Trophoblast cell (in vitro differentiated cells and primary cell): Measurements from ENCODE around the gene ENO1.

Experiments
- DNase-seq, 2 donors: peaks; one replicate each; pipeline ENCODE4 v3.0.0-alpha.2; 2016
- H2AFZ ChIP-seq: 2 replicates; pipeline ENCODE4 v1.6.1; 2013; ENCODE audit warnings: low read length, moderate library complexity, mild to moderate bottlenecking; ENCODE audit not compliant: insufficient read depth, poor library complexity
- H2AK5ac ChIP-seq: 2 replicates; pipeline ENCODE4 v1.6.1; 2013; ENCODE audit warnings: mild to moderate bottlenecking, low read length
- H2BK120ac ChIP-seq: 2 replicates; pipeline ENCODE4 v1.6.1; 2013; ENCODE audit warnings: low read length, mild to moderate bottlenecking, moderate library complexity; ENCODE audit not compliant: insufficient read depth, poor library complexity
- H2BK12ac ChIP-seq: 2 replicates; pipeline ENCODE4 v1.6.1; 2013; ENCODE audit warnings: mild to moderate bottlenecking, low read length, moderate library complexity
- H2BK5ac ChIP-seq: 2 replicates; pipeline ENCODE4 v1.6.1; 2013; ENCODE audit warnings: low read length, low read depth, moderate library complexity, mild to moderate bottlenecking; ENCODE audit not compliant: poor library complexity
- H3K14ac ChIP-seq: 2 replicates; pipeline ENCODE4 v1.6.1; 2013; ENCODE audit warnings: mild to moderate bottlenecking, low read length
- H3K18ac ChIP-seq: 2 replicates; pipeline ENCODE4 v1.6.1; 2013; ENCODE audit warnings: mild to moderate bottlenecking, low read length
- H3K23ac ChIP-seq: 2 replicates; pipeline ENCODE4 v1.6.1; 2013; ENCODE audit warnings: low read length
- H3K27ac ChIP-seq: 2 replicates; pipeline ENCODE4 v1.5.1; 2013; ENCODE audit warnings: low read depth, mild to moderate bottlenecking, inconsistent platforms, low read length, moderate library complexity
- H3K27me3 ChIP-seq: 2 replicates; pipeline ENCODE4 v1.6.1; 2013; ENCODE audit warnings: inconsistent platforms, mild to moderate bottlenecking, low read length, moderate library complexity; ENCODE audit not compliant: insufficient read depth
- H3K36me3 ChIP-seq, 2 experiments: 1 replicate in 1 of 2; 2 replicates in 1 of 2; pipeline ENCODE4 v1.6.1; 2013; ENCODE audit warnings: low read length in 2 of 2, mild to moderate bottlenecking in 2 of 2, moderate library complexity in 1 of 2; ENCODE audit not compliant: insufficient read depth in 2 of 2, control insufficient read depth in 1 of 2
- H3K4ac ChIP-seq: 2 replicates; pipeline ENCODE4 v1.6.1; 2013; ENCODE audit warnings: low read depth, mild to moderate bottlenecking, low read length, moderate library complexity
- H3K4me1 ChIP-seq, 2 experiments: 1 replicate in 1 of 2; 2 replicates in 1 of 2; pipeline ENCODE4 v1.6.1; 2013; ENCODE audit warnings: low read length in 2 of 2, mild to moderate bottlenecking in 2 of 2, moderate library complexity in 1 of 2; ENCODE audit not compliant: insufficient read depth in 2 of 2, control insufficient read depth in 1 of 2
- H3K4me2 ChIP-seq: 2 replicates; pipeline ENCODE4 v1.6.1; 2013; ENCODE audit warnings: inconsistent platforms, mild to moderate bottlenecking, low read length, moderate library complexity
- H3K4me3 ChIP-seq: 2 replicates; pipeline ENCODE4 v1.5.1; 2013; ENCODE audit warnings: mild to moderate bottlenecking, low read depth, low read length, inconsistent platforms
- H3K79me1 ChIP-seq: one replicate; pipeline ENCODE4 v1.6.1; 2013; ENCODE audit warnings: low read length
- H3K79me2 ChIP-seq: 2 replicates; pipeline ENCODE4 v1.6.1; 2013; ENCODE audit warnings: low read length, mild to moderate bottlenecking; ENCODE audit not compliant: control insufficient read depth, insufficient read depth, poor library complexity
- H3K9ac ChIP-seq: 2 replicates; pipeline ENCODE4 v1.6.1; 2013; ENCODE audit warnings: mild to moderate bottlenecking, low read length
- H3K9me3 ChIP-seq: 2 replicates; pipeline ENCODE4 v1.6.1; 2013; ENCODE audit warnings: low read depth, mild to moderate bottlenecking, control low read depth, inconsistent platforms, low read length; ENCODE audit not compliant: insufficient read depth
- H4K12ac ChIP-seq: 2 replicates; pipeline ENCODE4 v1.6.1; 2013; ENCODE audit warnings: low read depth, mild to moderate bottlenecking, low read length, moderate library complexity
- H4K8ac ChIP-seq: 2 replicates; pipeline ENCODE4 v1.6.1; 2013; ENCODE audit warnings: low read depth, mild to moderate bottlenecking, low read length, moderate library complexity
- H4K91ac ChIP-seq: one replicate; pipeline ENCODE4 v1.6.1; 2013; ENCODE audit warnings: low read depth, mild to moderate bottlenecking, low read length, moderate library complexity
- WGBS: extraction: QIAGEN DNeasy Blood & Tissue Kit; methylation state at CpG from one replicate; pipeline ENCODE4 v1.1.7; 2013; ENCODE audit warnings: missing lambda C conversion rate; ENCODE audit not compliant: insufficient read length, insufficient coverage; ENCODE audit errors: extremely low coverage; 5-methylcytosine and 5-hydroxymethylcytosine counted together

ENO1 gene

DNA sequence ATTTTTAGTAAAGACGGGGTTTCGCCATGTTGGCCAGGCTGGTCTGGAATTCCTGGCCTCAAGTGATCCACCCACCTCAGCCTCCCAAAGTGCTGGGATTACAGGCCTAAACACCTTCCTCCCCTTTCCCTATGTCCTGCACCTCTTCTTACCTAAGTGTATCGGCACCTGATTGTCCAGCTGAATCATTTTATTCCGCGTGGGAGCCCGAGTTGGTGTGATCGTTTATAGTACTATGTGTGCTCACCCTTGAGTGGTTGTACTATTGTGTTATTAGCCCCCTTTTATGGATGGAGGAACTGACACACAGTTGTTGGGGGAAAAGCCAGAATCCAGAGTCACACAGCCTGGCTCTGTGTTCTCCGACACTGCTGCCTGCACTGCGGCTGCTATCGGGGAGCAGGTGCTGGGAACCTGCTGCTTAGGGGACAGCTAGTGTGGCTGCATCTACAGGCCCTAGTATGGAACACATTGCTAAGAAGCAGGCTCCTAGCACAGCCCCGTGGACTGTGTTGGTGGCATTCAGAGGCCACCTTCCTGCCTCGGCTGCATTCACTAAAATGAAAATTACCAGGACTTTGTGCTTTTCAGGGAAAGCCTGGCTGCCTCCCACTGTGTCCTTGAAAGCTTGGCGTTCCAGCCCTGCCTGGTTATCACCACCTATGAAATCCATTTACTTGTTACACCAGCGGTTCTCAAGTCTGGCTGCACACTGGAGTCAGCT, 21.6 kb downstream of the ENO1 start:
- H3K23ac ChIP-seq: no peak overlapping the region
- peaks cover 13 to 15% of the 10 kb centered on the region in 2 experiments for H3K4me1 ChIP-seq
- no peak overlapping the region for H4K91ac ChIP-seq
- H3K4me3 ChIP-seq: no peak overlapping the region
- peaks cover 1% of the 10 kb centered on the region for H3K79me2 ChIP-seq
- no CpG with 5 or more reads among the region's 14 CpGs for WGBS
- no peak overlapping the region for H2BK120ac ChIP-seq
- no peak overlapping the region for H3K4ac ChIP-seq
- H2BK12ac ChIP-seq: peak overlapping the region; percentile 63
- peak overlapping the region; percentile 21 for H2AK5ac ChIP-seq
- DNase-seq: no peak
- H3K18ac ChIP-seq: no peak overlapping the region
- no peak overlapping the region for H4K12ac ChIP-seq
- no peaks in the 10 kb centered on the region for H3K27me3 ChIP-seq
- H2BK5ac ChIP-seq: peak overlapping the region; percentile 43
- H3K36me3 ChIP-seq: peaks cover 32 to 35% of the 10 kb centered on the region in 2 experiments
- H2AFZ ChIP-seq: no peak overlapping the region
- no peak overlapping the region for H3K14ac ChIP-seq
- peaks cover 5% of the 10 kb centered on the region for H3K79me1 ChIP-seq
- H3K4me2 ChIP-seq: no peak overlapping the region
- H3K9ac ChIP-seq: no peak overlapping the region
- H4K8ac ChIP-seq: no peak overlapping the region
- H3K27ac ChIP-seq: peak overlapping the region; percentile 83
- peaks cover 1% of the 10 kb centered on the region for H3K9me3 ChIP-seq

DNA sequence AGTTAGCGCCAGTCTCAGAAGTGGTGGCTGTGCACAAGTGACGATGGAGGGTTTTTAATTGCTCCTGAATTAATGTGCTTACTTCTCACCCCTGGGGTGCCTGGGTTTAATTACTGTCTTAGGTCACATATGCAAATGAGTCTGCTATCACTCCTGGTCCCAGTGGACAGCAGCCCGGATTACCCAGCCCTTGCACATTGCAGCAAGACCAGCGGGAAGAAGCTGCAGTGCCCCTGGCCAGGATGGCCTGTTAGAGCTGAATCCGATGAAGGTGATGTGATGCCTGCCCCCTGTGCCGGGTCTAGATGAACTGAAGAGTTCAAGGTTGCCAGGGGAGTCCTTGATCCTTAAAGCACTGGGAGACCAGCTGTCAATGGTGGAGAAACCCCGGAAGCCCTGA, 24.2 kb downstream of the ENO1 start:
- Histone ChIP-seq H3K14ac (no peak overlapping the region), H3K18ac (no peak overlapping the region), H3K4ac (no peak overlapping the region), H2BK120ac (no peak overlapping the region), H3K79me2 (peaks cover 1% of the 10 kb centered on the region), H4K12ac (no peak overlapping the region), H2BK12ac (no peak overlapping the region), H3K27ac (no peak overlapping the region), H3K4me3 (no peak overlapping the region), H3K4me2 (no peak overlapping the region), H4K8ac (no peak overlapping the region), H3K4me1 (peaks cover 11 to 14% of the 10 kb centered on the region in 2 experiments), H3K9me3 (peaks cover 1% of the 10 kb centered on the region), H3K36me3 (peaks cover 12% of the 10 kb centered on the region in 2 experiments), H2AFZ (no peak overlapping the region), H2BK5ac (no peak overlapping the region), H4K91ac (no peak overlapping the region), H2AK5ac (no peak overlapping the region), H3K23ac (no peak overlapping the region), H3K79me1 (peaks cover 5% of the 10 kb centered on the region), H3K9ac (no peak overlapping the region), H3K27me3 (no peaks in the 10 kb centered on the region)
- DNase-seq: no peak
- no CpG with 5 or more reads among the region's 7 CpGs for WGBS

DNA sequence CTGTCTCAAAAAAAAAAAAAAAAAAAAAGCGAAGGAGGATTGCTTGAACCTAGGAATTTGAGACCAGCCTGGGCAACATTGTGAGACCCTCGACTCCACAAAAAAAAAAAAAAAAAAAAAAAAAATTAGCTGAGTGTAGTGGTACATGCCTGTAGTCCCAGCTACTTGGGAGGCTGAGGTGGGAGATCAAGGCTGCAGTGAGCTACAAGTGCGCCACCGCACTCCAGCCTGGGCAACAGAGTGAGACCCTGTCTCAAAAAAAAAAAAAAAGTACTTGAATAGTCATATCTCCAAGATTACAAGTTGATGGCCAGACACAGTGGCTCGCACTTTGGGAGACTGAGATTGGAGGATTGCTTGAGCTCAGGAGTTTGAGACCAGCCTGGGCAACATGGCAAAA, 27.4 kb downstream of the ENO1 start:
- DNase-seq: no peak
- Histone ChIP-seq H3K79me2 (no peaks in the 10 kb centered on the region), H3K4ac (no peak overlapping the region), H3K4me1 (no peaks in the 10 kb centered on the region), H2AFZ (no peak overlapping the region), H3K4me3 (no peak overlapping the region), H3K79me1 (no peaks in the 10 kb centered on the region), H3K27ac (no peak overlapping the region), H4K8ac (no peak overlapping the region), H3K36me3 (no peaks in the 10 kb centered on the region), H2BK120ac (no peak overlapping the region), H3K14ac (no peak overlapping the region), H3K9ac (no peak overlapping the region), H2BK5ac (no peak overlapping the region), H3K18ac (no peak overlapping the region), H3K9me3 (peaks cover 1% of the 10 kb centered on the region), H3K23ac (no peak overlapping the region), H4K91ac (no peak overlapping the region), H2AK5ac (no peak overlapping the region), H3K27me3 (no peaks in the 10 kb centered on the region), H3K4me2 (no peak overlapping the region), H2BK12ac (no peak overlapping the region), H4K12ac (no peak overlapping the region)
- no CpG with 5 or more reads among the region's 5 CpGs for WGBS

DNA sequence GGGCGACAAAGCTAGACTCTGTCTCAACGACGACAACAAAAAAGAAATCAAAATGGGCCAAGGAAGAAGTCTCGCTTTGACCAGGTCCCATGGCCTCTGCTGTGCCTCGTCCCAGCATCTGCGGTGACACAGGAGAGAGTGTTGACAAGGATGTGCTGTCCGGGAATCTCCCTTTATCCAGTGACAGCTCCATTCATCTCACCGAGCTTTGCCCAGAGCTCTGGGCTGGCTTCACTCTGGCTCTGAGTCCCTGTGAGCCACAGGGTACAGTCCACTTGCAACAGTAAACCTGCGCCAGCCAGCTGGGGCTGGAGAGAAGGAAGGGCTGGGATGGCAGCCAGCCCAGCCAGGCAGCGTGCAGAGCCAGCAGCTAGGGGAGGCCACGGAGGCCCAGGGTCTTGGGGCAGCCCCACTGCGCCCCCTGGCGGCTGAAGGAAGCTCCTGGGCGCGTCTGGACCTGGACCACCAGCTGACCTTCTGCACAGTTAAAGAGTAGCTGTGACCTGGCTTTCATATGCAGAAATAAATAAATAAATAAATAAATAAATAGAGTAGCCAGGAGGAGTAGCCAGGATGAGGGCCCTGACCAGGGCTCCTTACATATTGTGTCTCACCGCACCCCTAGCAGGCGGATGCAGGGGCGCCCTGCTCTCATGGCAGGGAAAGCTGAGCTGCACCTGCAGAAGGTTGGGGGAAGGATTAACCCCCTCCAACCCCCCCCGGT, 29.7 kb downstream of the ENO1 start:
- no peaks in the 10 kb centered on the region for H3K36me3 ChIP-seq
- DNase-seq: peak; percentile 77 to 85
- no CpG with 5 or more reads among the region's 19 CpGs for WGBS

More for the DNA sequence above, 29.7 kb downstream of the ENO1 start:
- H3K4ac ChIP-seq: no peak overlapping the region
- H4K91ac ChIP-seq: no peak overlapping the region
- no peaks in the 10 kb centered on the region for H3K79me2 ChIP-seq
- no peak overlapping the region for H3K9ac ChIP-seq
- no peaks in the 10 kb centered on the region for H3K79me1 ChIP-seq
- H3K4me2 ChIP-seq: no peak overlapping the region
- no peak overlapping the region for H3K4me3 ChIP-seq
- no peak overlapping the region for H4K8ac ChIP-seq
- H3K18ac ChIP-seq: no peak overlapping the region
- H3K27me3 ChIP-seq: no peaks in the 10 kb centered on the region
- H2BK5ac ChIP-seq: no peak overlapping the region
- no peak overlapping the region for H2AK5ac ChIP-seq
- H3K14ac ChIP-seq: no peak overlapping the region
- H3K27ac ChIP-seq: no peak overlapping the region
- no peak overlapping the region for H3K23ac ChIP-seq
- H3K4me1 ChIP-seq: no peaks in the 10 kb centered on the region
- H2BK120ac ChIP-seq: no peak overlapping the region
- no peak overlapping the region for H2BK12ac ChIP-seq
- H4K12ac ChIP-seq: no peak overlapping the region
- peaks cover 1% of the 10 kb centered on the region for H3K9me3 ChIP-seq
- H2AFZ ChIP-seq: no peak overlapping the region
